ENCODE measurements around the gene CALR.
"Not testable (repeated sequence)": the region's sequence is repeated elsewhere in the genome, so short reads cannot be mapped to it uniquely, and the experiment has no call there.

The CALR gene

DNA sequence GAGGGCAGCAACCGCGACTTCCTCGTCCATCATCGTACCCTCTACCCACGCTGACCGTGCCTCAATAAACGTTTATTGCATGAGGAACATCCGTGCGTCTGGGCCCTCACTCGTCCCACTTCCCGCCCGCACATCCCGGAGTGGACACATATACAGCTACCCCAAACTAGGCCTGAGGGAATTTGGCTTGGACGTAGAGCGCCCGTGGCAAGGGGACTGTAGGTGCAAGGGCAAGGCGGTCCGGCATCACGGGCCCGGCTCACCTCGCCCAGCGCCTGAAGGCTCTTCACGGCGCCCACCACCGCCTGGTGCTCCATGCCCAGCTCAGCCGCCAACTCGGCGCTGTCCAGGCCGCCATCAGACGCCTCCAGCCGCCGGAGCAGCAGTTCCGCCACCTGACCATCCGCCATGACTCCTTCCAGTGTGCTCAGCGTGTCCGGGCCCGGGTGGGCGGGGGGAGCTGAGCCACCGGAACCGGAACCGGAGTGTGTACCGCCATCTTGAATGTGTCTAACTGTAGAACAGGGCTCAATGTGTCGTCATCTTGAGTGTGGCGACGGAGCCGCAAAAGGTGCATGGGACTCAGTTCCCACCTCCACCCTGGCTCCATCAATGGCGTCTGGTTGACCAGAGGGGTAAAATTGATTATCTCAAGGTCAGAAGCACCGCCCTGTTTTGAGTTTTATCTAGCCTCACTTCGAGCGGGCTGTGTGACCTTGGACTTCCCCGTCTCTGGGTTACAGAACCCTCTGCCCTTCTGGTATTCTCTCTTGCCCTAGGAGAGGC, 4.9 kb upstream of the CALR start, which contains the start of gene FARSA:
TSS of gene FARSA (minus strand) at position 425 of the 786 bp plus-strand sequence. CDS start at position 410, 15 bp downstream.
- DNase-seq (ENCODE audit: low spot score): peak; percentile 94

- no peak for DNase-seq (ENCODE audit: low spot score)
These were observed 3.3 kb upstream of the CALR start for GRCh38 chr19:12935071-12935470.

- no peak for DNase-seq (ENCODE audit: low spot score)
These were observed 1.8 kb upstream of the CALR start for GRCh38 chr19:12936582-12936981.

- DNase-seq (ENCODE audit: low spot score): no peak
These were observed 1.1 kb upstream of the CALR start for GRCh38 chr19:12937093-12937926.

DNA sequence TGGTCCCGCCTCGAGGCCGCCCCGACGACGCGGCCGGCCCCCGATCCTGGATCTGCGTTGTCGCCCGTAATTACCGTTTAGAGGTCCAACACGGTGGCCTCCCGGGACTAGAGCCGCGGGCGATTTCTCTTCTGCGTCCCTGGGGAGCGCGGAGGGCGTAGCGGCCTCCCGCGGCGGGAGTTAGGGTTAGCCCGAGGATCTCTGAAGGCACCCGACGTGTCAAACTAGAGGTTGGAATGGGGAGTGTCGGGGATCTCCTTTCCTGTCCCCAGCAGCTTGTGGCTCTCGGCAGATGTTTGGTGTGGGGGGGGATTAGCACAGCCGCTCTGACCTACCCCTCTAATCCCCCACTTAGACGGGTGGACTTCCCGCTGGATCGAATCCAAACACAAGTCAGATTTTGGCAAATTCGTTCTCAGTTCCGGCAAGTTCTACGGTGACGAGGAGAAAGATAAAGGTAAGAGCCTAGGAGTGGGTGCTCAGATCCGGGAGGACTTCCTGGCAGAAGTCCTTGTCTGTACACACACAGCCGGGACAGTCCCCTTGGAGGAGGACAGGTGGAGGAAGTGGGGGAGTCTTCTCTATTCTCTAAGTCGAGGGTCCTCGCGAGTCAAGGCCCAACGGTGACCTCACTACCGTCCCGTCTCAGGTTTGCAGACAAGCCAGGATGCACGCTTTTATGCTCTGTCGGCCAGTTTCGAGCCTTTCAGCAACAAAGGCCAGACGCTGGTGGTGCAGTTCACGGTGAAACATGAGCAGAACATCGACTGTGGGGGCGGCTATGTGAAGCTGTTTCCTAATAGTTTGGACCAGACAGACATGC, 581 bp downstream of the CALR start:
- peak; percentile 30 for DNase-seq (ENCODE audit: low spot score)

- DNase-seq (ENCODE audit: low spot score): no peak
These were observed 1.6 kb downstream of the CALR start for GRCh38 chr19:12939975-12940423.

GRCh38 chr19:12940897-12941296, 2.5 kb downstream of the CALR start:
- DNase-seq (ENCODE audit: low spot score): no peak

- DNase-seq (ENCODE audit: low spot score): no peak
These were observed 5.1 kb downstream of the CALR start for GRCh38 chr19:12943437-12944044.

DNA sequence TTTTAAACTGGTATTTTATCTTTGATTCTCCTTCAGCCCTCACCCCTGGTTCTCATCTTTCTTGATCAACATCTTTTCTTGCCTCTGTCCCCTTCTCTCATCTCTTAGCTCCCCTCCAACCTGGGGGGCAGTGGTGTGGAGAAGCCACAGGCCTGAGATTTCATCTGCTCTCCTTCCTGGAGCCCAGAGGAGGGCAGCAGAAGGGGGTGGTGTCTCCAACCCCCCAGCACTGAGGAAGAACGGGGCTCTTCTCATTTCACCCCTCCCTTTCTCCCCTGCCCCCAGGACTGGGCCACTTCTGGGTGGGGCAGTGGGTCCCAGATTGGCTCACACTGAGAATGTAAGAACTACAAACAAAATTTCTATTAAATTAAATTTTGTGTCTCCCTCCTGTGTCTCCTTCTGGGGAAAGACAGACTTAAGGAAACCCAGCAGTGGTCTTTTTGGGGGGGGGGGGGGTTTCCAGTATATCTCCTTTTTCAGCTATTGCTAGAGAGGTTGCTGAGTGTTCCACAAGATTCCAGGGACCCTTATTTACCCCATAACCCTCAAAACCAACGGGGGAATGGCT, 5.8 kb downstream of the CALR start:
- DNase-seq (ENCODE audit: low spot score): no peak

DNA sequence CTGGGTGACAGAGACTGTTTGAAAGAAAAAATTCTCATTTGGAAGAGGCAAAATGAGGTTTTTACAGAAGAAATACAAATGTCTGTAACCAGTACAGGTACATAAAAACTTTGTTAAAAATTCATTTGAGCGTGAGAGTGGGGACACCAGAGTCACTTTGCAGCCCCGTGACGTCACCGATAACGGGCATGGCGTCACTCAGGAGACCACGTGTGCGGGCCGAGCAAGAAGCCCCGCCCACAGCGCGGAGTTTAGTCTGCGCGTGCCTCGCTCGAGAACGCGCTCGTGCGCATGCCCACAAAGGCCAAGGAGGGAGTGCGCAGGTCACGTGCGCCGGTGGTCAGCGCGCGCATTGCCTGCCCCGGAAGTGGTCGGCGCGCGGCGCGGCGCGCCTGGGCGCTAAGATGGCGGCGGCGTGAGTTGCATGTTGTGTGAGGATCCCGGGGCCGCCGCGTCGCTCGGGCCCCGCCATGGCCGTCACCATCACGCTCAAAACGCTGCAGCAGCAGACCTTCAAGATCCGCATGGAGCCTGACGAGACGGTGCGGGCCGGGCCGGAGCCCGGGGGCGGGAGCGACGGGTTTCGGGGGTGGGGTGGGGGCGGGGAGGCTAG, 7.2 kb downstream of the CALR start, which contains the start of gene RAD23A:
TSS of gene RAD23A (plus strand) at position 384 of the 613 bp plus-strand sequence. CDS start at position 471, 87 bp downstream.
- peak; percentile 97 for DNase-seq (ENCODE audit: low spot score)

- DNase-seq (ENCODE audit: low spot score): peak; percentile 89
These were observed 7.8 kb downstream of the CALR start for GRCh38 chr19:12946092-12946721.

GRCh38 chr19:12946731-12947496, 8.5 kb downstream of the CALR start:
- no peak for DNase-seq (ENCODE audit: low spot score)

- no peak for DNase-seq (ENCODE audit: low spot score)
These were observed 9.5 kb downstream of the CALR start for GRCh38 chr19:12947702-12948611.

DNA sequence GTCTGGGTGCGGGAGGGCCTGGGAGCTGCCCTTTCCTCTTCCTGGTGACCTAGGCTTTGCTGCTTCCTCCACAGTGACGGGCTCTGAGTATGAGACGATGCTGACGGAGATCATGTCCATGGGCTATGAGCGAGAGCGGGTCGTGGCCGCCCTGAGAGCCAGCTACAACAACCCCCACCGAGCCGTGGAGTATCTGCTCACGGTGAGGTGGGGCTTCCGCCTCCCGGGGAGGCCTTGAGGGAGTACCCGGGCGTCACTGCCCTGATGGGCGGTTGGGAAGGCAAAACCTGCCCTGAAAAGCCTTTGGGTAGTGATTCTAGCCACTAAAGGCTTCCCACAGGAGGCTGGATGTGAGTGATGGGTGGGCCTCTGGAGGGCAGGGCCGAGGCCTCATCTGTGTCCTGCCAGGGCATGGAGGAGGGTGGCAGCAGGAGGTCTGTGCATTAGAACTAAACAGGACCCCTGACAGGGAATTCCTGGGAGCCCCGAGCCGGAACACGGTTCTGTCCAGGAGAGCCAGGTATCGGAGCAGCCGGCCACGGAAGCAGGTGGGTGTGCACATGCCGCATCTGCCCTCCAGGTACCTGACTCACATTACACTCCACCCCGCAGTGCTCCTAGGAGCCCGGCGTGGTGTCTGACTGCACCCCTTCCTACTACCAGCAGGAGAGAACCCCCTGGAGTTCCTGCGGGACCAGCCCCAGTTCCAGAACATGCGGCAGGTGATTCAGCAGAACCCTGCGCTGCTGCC, 10.4 kb downstream of the CALR start:
- no peak for DNase-seq (ENCODE audit: low spot score)

DNA sequence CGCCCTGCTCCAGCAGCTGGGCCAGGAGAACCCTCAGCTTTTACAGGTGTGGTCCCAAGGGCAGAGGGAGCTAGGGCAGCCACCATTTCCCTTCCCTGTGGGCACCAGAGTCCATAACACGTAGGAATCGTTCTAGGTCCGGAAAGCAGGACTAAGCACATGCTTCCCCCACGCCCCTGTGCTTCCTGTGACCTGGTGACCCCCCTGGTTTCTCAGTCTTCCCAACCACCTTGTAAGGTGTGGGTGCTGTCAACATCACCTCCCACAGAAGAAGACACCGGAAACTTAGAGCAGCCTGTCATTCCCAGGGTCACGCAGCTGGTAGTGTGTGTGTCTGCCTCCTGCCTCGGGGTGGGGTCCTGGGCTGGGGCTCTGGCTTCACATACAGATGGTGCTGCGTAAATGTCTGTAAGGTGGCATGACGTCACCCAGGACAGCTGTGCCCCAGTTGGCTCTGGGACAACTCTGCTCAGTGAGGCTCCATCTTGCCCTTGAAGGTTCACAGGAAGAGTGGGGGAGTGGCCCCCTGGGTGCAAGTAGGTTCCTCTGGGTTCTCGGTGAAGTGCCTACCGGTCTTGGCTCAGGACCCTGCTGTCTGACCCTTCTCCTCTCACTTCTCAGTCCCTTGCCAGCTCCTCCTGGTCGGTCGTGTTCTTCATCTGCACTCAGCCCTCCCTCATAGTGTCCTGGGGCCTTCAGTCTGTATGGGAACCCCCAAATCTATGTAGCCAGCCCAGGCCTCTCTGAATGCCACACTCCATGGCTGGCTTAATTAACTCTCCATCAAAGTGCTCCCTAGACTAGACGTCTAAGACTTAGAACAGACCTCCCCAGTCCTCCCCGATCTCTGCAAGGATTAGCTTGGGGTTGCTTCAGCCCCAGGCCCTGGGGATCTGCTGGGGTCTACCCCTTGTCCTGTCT, 11.2 kb downstream of the CALR start:
- DNase-seq (ENCODE audit: low spot score): no peak

- DNase-seq (ENCODE audit: low spot score): not testable (repeated sequence)
These were observed 13.6 kb downstream of the CALR start for GRCh38 chr19:12952050-12952449.

Measured in AG20443 (cell line).